GM19468 (cell line): Measurements from ENCODE around the gene ZNF683.
"Not testable (repeated sequence)": the region's sequence is repeated elsewhere in the genome, so short reads cannot be mapped to it uniquely, and the experiment has no call there.

Experiments
- ATAC-seq: cut with Tn5 transposase; IDR thresholded peaks from one replicate; pipeline ENCODE4 v1.9.1; 2021; ENCODE audit warnings: mild to moderate bottlenecking, moderate library complexity, moderate number of reproducible peaks; ENCODE audit not compliant: unreplicated experiment; ENCODE audit errors: extremely low read depth

The ZNF683 gene

DNA sequence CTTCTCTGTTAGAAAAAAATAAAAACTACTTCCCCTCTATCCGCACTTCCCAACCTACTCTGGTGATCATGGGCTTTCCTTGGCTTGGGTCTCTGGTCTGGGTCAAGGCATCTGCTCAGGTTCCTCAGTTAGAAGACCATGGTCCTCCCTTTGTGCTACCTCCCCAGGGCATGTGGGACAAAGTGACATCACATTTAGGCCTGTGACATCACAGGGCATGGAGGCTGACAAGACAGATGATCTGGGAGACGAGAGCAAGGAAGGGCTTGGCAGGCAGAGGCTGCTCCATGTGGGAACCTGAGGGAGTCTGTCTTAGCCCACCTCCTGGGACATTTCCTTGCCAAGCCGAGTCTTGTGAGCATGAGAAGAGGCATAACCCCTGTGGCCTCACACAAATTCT is at the start of gene ZNF683:
Gene ZNF683 (minus strand): TSS at position 140 of the 400 bp plus-strand sequence. CDS start 4,179 bp downstream, outside the sequence.
- ATAC-seq: not testable (repeated sequence)

DNA sequence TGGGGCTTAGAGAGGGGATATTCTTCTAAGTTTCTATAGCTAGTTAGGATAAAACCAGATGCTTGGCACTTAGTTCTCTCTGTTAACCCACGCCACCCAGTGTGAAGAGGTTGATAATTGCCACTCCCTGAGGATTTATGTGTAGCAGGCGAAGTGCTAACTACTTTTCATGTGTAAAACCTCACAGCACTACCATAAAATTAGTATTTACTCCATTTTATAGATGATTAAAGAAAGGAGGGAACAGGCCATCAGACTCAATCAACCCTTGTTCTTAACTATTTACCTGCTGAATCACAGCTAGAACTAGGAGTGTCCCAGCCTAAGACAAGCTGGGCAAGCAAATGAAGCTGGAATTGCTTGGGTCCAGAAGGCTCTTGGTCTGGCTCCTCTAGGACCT is 46.9 kb upstream of the ZNF683 start:
- no peak for ATAC-seq

DNA sequence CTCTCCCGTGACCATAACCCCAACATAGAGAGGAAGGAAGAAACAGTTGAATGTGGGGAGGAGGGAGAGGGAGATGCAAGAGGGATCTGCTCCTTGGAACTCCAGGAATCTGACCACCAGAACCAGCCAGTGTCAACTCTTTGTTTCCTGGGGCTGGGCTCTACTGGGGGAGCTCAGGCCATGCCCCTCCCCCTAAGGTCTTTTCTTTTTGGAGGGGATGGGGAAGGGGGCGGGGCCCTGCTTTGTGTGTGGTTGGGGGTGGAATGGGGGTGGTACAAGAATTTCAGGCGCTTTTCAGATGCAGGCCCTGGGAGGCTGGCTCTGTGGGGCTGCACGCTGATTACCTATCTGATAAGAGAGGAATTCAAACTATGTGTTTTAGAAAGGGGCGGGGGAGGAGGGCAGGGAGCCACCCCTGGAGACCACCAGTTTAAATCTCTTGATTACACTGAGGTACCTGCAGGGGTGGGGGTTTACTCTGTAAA is 46.4 kb upstream of the ZNF683 start:
- ATAC-seq: no peak

DNA sequence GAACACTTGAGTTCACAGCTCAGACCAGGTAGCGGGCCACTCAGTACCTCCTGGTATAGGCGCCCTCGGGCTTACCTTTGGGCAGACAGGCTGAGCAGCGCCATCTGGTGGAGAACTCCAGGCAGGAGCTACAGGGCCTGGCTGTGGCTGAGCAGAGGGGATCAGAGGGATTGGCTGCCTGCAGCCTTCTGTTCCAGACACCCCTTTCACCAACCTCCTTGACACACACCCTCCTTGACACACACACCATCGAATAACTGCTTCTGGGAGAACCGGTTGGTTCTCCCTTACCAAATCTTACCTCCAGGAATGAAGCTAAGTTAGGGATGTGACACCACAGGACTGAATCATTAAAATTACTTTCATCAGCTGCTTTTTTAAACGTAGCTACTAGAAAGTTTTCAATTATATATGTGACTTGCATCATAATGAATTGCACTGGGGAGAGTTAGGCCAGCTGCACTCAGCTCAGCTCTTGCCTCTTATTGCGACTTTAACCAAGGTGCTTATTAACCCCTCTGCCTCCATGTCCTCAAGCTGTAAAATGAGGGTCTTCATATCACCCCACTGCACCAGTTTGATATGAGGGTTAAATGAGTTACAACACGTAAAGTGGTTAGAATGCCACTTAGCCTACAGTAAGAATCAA is 44.7 kb upstream of the ZNF683 start:
- no peak for ATAC-seq

DNA sequence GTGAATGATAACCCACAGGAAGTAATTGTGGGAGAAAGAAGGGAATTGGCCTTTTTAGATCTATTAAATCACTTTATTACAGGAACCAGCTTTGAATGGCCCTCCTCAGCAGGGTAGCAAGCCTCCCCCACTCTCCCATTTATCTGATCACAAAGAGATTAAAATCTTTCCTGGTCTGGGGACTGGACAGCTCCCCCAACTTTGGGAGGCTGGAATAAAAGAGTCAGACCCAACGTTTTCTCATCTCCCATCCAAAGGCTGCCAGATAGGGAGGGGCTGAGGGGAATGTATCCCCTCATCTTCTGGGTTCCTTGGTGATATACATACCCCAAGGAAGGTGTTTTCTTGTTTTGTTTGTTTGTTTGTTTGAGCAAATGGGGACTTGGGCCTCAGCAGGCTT is 40.5 kb upstream of the ZNF683 start:
- ATAC-seq: no peak

DNA sequence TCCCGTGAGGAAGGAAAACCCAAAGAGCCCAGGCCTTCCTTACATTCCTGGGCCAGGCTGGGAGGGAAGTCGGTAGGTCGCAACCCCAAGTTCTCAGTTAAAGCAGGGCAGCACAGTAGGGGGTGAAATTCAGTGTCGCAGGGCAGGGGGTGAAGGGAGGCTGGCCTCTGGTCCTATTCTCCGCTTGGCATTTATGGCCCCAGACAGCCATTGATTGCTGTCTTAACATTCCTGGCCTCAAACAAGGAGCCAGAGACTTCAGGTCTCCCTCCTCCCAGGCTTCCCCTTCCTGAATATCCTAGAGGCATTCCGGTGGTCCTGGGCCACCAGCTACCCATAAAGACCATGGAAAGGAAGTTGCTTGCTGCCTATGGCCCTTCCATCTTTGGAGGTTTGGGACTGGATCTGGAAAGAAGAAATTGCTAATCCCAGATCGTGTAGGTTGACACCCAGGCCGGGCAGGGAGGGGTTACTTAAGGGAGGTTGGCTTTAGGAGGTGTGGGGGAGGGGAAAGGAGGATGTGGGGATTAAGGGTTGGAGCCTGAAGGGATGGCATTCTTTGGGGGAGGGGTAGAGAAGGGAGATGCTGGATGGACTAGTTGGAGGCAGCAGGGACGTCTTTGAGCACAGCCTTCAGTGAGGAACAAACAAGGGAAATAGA is 39.8 kb upstream of the ZNF683 start:
- ATAC-seq: no peak

DNA sequence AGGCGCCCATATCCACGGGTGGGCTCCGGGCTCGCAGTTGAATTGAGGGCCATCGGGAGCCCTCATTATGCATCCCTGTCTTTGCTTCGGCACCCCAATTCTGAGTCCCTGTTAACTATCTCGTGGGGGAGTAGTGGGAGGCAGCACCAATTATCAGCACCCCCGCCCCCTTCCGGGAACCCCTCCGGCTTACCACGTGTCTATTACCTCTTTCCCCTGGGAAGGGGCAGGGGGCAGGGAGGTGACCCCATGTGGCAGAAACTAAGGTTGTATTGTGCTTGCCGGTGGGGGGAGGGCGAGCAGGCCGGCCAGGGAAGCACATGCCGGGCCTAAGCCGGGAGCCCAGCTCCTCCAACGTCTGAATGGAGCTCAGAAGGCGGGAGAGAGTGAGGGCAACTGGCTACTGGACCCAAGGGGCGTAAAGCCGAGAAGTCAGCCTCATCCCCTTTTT is 39.1 kb upstream of the ZNF683 start:
- ATAC-seq: no peak

DNA sequence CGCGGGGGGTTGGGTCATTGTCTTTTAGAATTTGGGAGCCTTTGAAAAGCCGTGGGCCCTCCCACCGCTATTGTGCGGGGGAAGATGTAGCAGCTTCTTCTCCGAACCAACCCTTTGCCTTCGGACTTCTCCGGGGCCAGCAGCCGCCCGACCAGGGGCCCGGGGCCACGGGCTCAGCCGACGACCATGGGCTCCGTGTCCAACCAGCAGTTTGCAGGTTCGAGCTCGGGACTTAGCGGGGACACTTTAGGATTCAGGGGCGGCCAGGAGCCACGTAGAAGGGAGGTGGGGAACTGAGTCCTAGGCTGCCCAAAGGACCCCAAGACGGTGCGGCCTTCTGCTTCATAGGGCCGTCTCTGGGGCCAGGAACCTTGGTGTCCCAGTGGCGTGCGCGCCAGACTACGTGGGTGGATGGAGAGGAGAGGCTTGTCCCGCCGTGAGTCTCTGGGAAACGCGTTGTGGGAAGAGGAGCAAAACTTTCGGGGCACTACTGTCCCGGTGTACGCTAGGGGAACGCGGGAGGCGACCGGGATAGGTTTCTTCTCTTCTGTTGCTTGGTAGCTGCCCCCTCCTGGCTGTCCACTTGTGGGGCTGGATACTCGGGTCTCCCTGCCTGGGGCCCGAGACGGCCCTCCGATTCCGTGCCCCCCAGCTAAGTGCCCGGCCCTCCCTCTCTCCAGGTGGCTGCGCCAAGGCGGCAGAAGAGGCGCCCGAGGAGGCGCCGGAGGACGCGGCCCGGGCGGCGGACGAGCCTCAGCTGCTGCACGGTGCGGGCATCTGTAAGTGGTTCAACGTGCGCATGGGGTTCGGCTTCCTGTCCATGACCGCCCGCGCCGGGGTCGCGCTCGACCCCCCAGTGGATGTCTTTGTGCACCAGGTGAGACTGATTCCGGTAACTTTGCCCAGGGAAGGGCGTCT is 38.4 kb upstream of the ZNF683 start, which contains the start of gene LIN28A:
Gene LIN28A (plus strand): TSS at position 112 of the 918 bp plus-strand sequence. CDS start 75 bp downstream, at position 187.
- ATAC-seq: no peak

DNA sequence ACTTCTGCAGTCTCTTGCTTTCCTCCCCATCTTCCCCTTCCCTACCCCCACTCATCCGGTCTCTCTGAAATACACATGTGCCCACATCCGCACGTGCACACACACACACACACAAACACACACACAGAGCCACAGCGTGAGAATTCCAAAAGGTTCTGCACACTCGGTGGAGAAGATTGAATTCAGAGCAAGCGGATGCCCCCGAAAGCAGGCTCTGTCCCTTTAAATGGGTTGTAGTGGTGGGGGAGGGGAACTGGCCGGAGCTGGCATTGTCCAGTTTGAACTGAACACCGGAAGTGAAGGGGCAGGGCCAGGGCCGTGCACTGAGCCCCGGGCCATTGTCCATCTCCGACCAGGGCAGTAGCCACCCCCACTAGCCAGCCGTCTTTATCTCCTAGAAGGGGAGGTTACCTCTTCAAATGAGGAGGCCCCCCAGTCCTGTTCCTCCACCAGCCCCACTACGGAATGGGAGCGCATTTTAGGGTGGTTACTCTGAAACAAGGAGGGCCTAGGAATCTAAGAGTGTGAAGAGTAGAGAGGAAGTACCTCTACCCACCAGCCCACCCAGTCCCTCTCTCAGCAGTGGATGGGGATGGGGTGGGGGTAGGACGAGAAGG is 36.7 kb upstream of the ZNF683 start:
- no peak for ATAC-seq

DNA sequence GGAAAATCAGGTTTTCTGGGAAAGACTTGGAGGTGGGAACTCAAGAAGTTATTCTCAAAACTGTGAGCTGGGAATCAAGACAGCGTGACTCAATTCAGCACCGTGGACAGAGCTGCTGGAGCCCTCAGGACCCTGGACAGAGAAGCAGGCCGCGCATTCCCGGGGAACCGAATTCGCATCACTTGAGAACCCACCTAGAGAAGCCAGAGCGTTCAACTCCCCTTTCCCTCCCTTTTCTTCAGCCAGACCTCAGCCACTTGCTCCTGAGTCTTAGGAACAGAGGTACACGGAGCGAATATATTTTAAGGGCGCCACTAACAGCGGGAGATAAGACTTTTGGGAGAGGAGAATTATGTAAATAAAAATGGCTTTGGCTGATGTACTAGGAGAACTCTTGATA is 36.1 kb upstream of the ZNF683 start:
- no peak for ATAC-seq

DNA sequence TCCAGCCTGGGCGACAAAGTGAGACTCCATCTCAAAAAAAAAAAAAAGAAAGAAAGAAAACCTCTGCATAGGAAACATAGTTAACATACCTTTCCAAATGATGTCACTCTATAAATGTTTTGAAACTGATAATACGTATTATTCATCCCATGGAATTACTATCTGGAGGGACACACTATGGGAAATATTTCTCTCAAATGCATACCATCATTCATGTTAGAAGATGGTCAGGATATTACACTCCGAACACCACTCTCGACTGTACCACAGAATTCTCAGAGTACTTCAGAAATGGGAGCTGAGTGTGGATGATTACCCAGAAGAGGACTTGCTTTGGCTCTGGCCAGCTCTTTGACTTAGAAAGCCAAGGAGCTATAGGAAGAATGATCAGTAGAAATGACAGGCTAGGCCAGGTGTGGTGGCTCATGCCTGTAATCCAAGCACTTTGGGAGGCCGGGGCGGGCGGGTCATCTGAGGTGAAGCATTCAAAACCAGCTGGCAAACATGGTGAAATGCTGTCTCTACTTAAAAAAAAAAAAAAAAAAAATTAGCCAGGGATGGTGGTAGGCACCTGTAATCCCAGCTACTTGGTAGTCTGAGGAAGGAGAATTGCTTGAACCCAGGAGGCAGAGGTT is 32.8 kb upstream of the ZNF683 start:
- ATAC-seq: no peak

DNA sequence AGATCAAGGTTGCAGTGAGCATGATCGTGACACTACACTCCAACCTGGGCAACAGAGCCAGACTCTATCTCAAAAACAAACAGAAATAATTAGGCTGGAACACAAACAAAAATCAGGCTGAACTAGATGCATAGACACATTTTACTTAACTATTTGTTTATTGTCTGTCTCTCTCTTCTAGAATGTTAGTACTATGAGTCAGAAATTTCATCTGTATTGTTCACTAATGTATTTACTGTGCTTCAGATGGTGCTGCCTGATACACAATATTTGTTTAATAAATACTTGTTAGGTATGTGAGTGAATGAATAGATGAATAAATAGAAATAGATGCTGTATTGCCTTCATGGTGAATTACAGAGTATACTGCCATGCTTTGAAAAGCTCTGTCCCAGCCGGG is 32.1 kb upstream of the ZNF683 start:
- no peak for ATAC-seq

DNA sequence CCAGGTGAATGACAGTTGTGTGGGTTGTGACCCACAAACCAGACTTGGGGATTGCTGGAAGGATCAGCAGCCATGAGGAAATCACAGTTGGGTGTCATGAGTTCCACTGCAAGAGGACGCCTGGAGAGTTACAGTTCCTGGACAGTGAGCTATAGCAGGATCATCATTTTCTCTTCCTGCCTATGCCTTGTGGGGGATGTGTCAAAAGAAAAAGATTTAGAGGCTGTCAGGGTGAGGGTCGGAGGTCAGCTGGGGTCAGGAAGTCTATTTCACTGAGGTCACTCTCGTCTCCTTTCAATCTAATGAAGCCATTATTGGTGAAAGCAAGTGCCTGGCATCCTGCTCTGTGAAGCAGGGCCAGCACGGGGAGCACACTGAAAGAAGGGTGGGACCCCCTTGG is 31.1 kb upstream of the ZNF683 start:
- no peak for ATAC-seq

DNA sequence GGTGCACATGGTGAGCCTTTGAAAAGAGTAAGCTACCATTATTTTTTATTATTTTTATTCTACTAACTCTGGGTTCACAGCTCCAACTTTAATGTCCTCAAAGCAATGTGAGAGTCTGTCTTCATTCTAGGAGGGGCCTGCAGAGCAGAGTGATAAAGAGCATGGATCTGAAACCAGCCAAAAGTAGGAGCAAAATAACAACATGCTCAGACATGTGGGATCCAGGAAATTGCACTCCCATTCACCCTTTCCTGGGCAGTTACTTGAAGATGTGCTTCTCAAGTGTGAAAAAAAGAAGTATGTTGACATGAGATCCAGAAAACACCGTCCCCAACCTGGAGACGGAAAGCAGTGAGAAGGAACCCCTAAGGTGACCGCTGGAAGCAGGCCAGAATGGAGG is 29.3 kb upstream of the ZNF683 start:
- ATAC-seq: no peak

DNA sequence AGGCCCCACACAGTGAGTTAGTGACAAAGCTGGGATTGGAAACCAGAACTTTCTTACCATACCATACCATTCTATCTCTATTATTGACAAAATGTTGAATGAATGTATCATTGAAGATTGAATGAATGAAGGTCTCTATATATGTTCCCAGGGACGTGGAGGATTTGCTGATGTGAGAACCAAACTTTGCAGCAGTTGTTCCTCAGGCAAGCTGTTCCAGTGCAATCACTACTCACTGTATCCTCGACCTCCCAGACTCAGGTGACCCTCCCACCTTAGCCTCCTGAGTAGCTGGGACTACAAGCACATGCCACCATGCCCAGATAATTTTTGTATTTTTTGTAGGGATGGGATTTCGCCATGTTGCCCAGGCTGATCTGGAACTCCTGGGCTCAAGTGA is 26.5 kb upstream of the ZNF683 start:
- no peak for ATAC-seq

DNA sequence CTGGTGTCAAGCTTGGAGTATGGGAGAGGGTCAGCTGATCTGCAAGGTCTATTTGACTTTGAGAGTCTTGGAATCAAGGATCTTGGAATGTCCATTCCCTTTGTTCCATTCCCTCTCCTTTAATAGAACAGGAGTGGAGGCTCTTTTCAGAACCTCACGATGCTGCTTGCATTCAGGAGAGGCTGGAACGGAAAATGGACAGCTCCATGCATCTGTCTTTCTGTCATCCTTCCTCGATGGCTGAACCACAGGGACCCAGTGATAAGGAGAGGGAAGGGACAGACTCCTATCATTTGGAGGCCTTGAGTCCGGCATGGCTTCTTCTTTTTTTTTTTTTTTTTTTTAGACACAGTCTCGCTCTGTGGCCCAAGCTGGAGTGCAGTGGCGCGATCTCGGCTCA is 23.2 kb upstream of the ZNF683 start:
- no peak for ATAC-seq

DNA sequence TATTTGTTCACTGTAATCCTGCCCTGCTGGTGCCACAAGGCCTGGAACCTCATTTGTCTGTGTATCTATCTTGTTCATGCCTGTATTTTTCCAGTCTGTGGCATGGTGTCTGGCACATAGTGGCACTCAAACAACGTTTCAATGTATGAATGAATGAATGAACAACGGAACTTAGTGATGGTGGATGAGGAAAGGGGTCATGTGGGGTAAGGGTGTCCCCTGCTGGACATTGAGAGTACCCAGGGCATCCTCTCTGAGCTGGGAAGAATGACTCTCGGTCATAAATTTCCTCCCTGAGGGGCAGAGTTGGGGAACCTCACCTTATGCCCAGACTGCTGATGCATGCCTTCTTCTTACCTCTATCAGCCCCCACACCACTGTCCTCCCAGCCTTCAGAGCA is 18.9 kb upstream of the ZNF683 start:
- no peak for ATAC-seq

DNA sequence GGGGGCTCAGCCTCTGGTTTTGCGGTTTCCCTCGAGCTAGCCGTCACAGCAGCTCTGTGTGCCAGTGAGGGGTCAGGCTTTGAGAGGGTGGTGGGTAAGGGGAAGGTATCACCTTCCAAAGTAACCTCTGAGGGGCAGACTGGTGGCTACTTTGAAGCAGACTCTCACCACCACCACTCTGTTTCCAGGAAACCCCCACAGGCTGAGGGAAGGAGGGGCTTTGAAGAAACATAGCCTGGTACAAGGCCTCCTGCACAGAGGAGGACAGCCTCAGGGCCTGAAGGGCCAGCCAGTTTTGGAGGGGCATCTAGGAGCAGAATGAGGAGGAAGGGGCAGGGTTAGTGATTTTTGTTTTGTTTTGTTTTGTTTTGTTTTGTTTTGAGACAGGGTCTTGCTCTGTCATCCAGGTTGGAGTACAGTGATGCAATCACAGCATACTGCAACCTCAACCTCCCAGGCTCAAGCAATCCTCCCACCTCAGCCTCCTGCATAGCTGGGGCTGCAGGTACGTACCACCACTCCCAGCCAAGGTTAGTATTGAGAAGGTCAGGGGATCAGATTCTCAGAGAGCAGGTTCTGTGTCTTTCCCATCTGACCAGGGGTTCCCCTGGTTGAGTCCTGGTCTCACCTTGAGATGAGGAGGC is 17.2 kb upstream of the ZNF683 start:
- no peak for ATAC-seq

DNA sequence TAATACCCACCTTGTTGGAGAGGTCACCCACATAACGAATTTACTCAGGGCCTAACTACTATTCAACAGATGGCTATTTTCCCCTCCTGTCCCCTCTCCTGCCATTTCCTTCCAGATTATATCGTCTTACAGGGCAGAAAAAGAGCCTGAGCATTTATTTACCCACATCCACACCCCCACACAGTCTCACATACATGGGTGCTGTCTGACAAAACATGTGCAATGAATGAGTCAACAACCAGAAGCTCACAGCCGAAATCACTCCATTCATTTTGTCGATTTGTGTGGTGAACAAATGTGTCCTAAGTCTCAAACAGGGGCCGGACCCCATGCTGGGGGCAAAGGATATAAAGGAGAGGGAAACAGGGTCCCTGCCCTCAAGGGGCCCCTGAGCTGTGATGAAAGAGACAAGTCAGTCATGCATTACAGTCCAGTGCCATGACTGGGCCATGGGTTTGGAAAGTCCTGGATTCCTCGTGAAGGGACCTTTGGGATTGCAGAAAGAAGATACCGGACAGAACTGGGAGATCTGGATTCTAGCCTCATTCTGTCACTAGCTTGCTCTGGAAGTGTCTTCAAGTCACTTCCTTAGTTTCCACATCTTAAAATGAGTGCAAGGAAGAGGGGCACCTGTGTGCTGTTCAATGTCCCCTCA is 16.4 kb upstream of the ZNF683 start:
- no peak for ATAC-seq
